HepG2 (cell line): Measurements from ENCODE around the gene TP73. TPM values are rescaled to one million over a fixed set of nuclear protein-coding genes. Genes with fewer than 3 reads are reported as not detected.
A peak's percentile ranks its signal among the peaks of the same experiment; 100 is the strongest.

Experiments used
- ATAC-seq: fragments of 200-7000 bp; cut with Tn5 transposase; 3 replicates; pipeline ENCODE4 v1.9.1; 2020; ENCODE audit warnings: mild to moderate bottlenecking, moderate library complexity
- BruUV-seq: library from RNA; stranded (reverse); fragments of 400-500 nt; replicated peaks from 2 replicates; lab custom pipeline; 2021; lab: Mats Ljungman, UMichigan
- CTCF ChIA-PET: fragments of 300-600 bp; formaldehyde crosslinking; extraction: SDS; loops from one replicate; lab custom pipeline; 2021; ENCODE audit warnings: low total read pairs, inconsistent platforms, low intra/inter-chr PET ratio; lab: Yijun Ruan, JAX
- POLR2A ChIA-PET: fragments of 350-600 bp; sonication (Branson Sonifier 250); formaldehyde crosslinking; loops from one replicate; lab custom pipeline; 2020; ENCODE audit warnings: antibody characterized with exemption, inconsistent platforms; lab: Yijun Ruan, JAX
- DNase-seq: peaks from one replicate; pipeline ENCODE4 v3.0.0-alpha.2; 2015; ENCODE audit warnings: low spot score
- FAIRE-seq: peaks from 3 replicates; lab custom pipeline; 2011; peaks lifted over from hg19 to GRCh38; lab: Jason Lieb, UNC
- H2AFZ ChIP-seq: one replicate; pipeline ENCODE4 v1.6.1; 2011; ENCODE audit warnings: low read length, inconsistent platforms
- H3K27ac ChIP-seq: fragments of 300-600 bp; 3 replicates; pipeline ENCODE4 v1.8.0; 2011; ENCODE audit warnings: mixed run types, mild to moderate bottlenecking, mixed read lengths, low read length, inconsistent platforms; ENCODE audit not compliant: insufficient read depth; ENCODE audit errors: extremely low read length
- H3K27me3 ChIP-seq, 2 experiments: fragments of 200-600 bp in 1 of 2; 2 replicates in 1 of 2; 3 replicates in 1 of 2; pipeline versions ENCODE4 v1.6.0 to v1.8.0; 2011; ENCODE audit warnings: low read length in 2 of 2, mild to moderate bottlenecking in 2 of 2, moderate library complexity in 2 of 2, inconsistent platforms in 1 of 2; ENCODE audit not compliant: insufficient read depth in 2 of 2, control insufficient read depth in 1 of 2
- H3K36me3 ChIP-seq, 2 experiments: fragments of 200-600 bp in 1 of 2; replicated peaks in 1 of 2; 2 replicates in 1 of 2; 3 replicates in 1 of 2; pipeline versions ENCODE4 v1.5.1 to v1.8.0; 2011; ENCODE audit warnings: low read length in 2 of 2, inconsistent platforms in 1 of 2; ENCODE audit not compliant: insufficient read depth in 2 of 2, control insufficient read depth in 1 of 2
- H3K4me1 ChIP-seq: 2 replicates; pipeline ENCODE4 v1.5.1; 2012; ENCODE audit warnings: low read length, inconsistent platforms; ENCODE audit not compliant: insufficient read depth
- H3K4me2 ChIP-seq: 2 replicates; pipeline ENCODE4 v1.6.0; 2011; ENCODE audit warnings: low read depth, low read length, inconsistent platforms
- H3K4me3 ChIP-seq, 3 experiments: fragments of 200-600 bp in 1 of 3; sonication (generic), shearing (Covaris generic) in 1 of 3; replicated peaks in 1 of 3; 2 replicates each; pipeline ENCODE4 v1.5.1; 2011 to 2016; ENCODE audit warnings: low read length in 3 of 3, inconsistent platforms in 2 of 3, low read depth in 2 of 3, mild to moderate bottlenecking in 2 of 3, control low read depth in 1 of 3, mixed read lengths in 1 of 3; ENCODE audit not compliant: insufficient read depth in 1 of 3
- H3K79me2 ChIP-seq: one replicate; pipeline ENCODE4 v1.6.1; 2011; ENCODE audit warnings: low read length, inconsistent platforms; ENCODE audit not compliant: insufficient read depth
- H3K9ac ChIP-seq: 2 replicates; pipeline ENCODE4 v1.6.0; 2011; ENCODE audit warnings: mild to moderate bottlenecking, low read depth, low read length, inconsistent platforms; ENCODE audit not compliant: insufficient read depth
- H3K9me3 ChIP-seq: 2 replicates; pipeline ENCODE4 v1.5.1; 2012; ENCODE audit warnings: mild to moderate bottlenecking, low read length
- H4K20me1 ChIP-seq: 2 replicates; pipeline ENCODE4 v1.6.0; 2011; ENCODE audit warnings: inconsistent platforms, mild to moderate bottlenecking, low read length, moderate library complexity; ENCODE audit not compliant: insufficient read depth
- DBP ChIP-seq: sonication (generic); formaldehyde crosslinking; IDR thresholded peaks from 2 replicates; pipeline ENCODE4 v1.4.0; 2020; ENCODE audit warnings: missing genetic modification reagents; ENCODE audit errors: not compliant biosample characterization
- ELF1 ChIP-seq: sonication (generic); formaldehyde crosslinking; IDR thresholded peaks from 2 replicates; pipeline ENCODE4 v1.4.0; 2020; ENCODE audit warnings: missing genetic modification reagents
- FOXM1 ChIP-seq: sonication (generic); formaldehyde crosslinking; IDR thresholded peaks from 2 replicates; pipeline ENCODE4 v1.5.0; 2020; ENCODE audit warnings: missing genetic modification reagents
- NFE2 ChIP-seq: sonication (generic); formaldehyde crosslinking; IDR thresholded peaks from 2 replicates; pipeline ENCODE4 v1.4.0; 2020; ENCODE audit warnings: missing genetic modification reagents
- NFIB ChIP-seq: sonication (generic); formaldehyde crosslinking; IDR thresholded peaks from 2 replicates; pipeline ENCODE4 v1.9.0; 2021; ENCODE audit warnings: missing genetic modification reagents, mild to moderate bottlenecking, borderline replicate concordance
- NKX3-1 ChIP-seq: sonication (generic); formaldehyde crosslinking; IDR thresholded peaks from 2 replicates; pipeline ENCODE4 v1.5.0; 2020; ENCODE audit warnings: missing genetic modification reagents
- NR0B2 ChIP-seq: sonication (generic); formaldehyde crosslinking; IDR thresholded peaks from 2 replicates; pipeline ENCODE4 v1.4.0; 2020; ENCODE audit warnings: mild to moderate bottlenecking, missing genetic modification reagents
- NR3C1 ChIP-seq: sonication (generic); formaldehyde crosslinking; IDR thresholded peaks from 2 replicates; pipeline ENCODE4 v1.4.0; 2020; ENCODE audit warnings: missing genetic modification reagents
- SALL2 ChIP-seq: sonication (generic); formaldehyde crosslinking; IDR thresholded peaks from 2 replicates; pipeline ENCODE4 v1.8.1; 2023; ENCODE audit warnings: mild to moderate bottlenecking, missing genetic modification reagents, inconsistent platforms
- SKI ChIP-seq: fragments of 450-650 bp; IDR thresholded peaks from one replicate; pipeline ENCODE4 v1.6.1; 2018; ENCODE audit warnings: mild to moderate bottlenecking; ENCODE audit not compliant: partially characterized antibody
- ZFP36L1 ChIP-seq: sonication (generic); formaldehyde crosslinking; IDR thresholded peaks from 2 replicates; pipeline ENCODE4 v1.8.0; 2022; ENCODE audit warnings: mild to moderate bottlenecking, missing genetic modification reagents, moderate library complexity
- ZFY ChIP-seq: sonication (generic); formaldehyde crosslinking; IDR thresholded peaks from 2 replicates; pipeline ENCODE4 v1.4.0; 2020; ENCODE audit warnings: missing genetic modification reagents
- ZMYM4 ChIP-seq: sonication (generic); formaldehyde crosslinking; IDR thresholded peaks from 2 replicates; pipeline ENCODE4 v1.8.1; 2023; ENCODE audit warnings: mild to moderate bottlenecking, missing genetic modification reagents
- ZNF12 ChIP-seq: sonication (generic); formaldehyde crosslinking; IDR thresholded peaks from 2 replicates; pipeline ENCODE4 v1.5.0; 2020; ENCODE audit warnings: missing genetic modification reagents
- ZNF234 ChIP-seq: sonication (generic); formaldehyde crosslinking; conservative IDR thresholded peaks from 2 replicates; pipeline ENCODE4 v1.5.1; 2020; ENCODE audit warnings: mild to moderate bottlenecking, missing genetic modification reagents
- ZNF326 ChIP-seq: sonication (generic); formaldehyde crosslinking; IDR thresholded peaks from 2 replicates; pipeline ENCODE4 v1.4.0; 2020; ENCODE audit warnings: missing genetic modification reagents, borderline replicate concordance
- ZNF337 ChIP-seq: sonication (generic); formaldehyde crosslinking; IDR thresholded peaks from 2 replicates; pipeline ENCODE4 v1.5.1; 2020; ENCODE audit warnings: missing genetic modification reagents, low read depth, mild to moderate bottlenecking, borderline replicate concordance
- WGBS: methylation state at CpG from one replicate; pipeline ENCODE4 v1.1.6; 2017; ENCODE audit warnings: low lambda C conversion rate; 5-methylcytosine and 5-hydroxymethylcytosine counted together
- in situ Hi-C: cut with HindIII; loops from 2 replicates; pipeline ENCODE4 v1.10.0; 2017; ENCODE audit warnings: low pct_unique_long_range_greater_than_20kb; ENCODE audit not compliant: extremely low pct_ligation_motif_present
- intact Hi-C: fragments of 100-400 bp; cut with micrococcal nuclease; formaldehyde crosslinking; loops from one replicate; pipeline ENCODE4 v1.10.0; 2022; ENCODE audit not compliant: unreplicated experiment
- polyA plus RNA-seq, 8 experiments: library from polyadenylated mRNA; depleted of rRNA in 3 of 8; stranded (reverse) in 7 of 8; unstranded in 1 of 8; fragments of >200 nt; fragmentation: Illumina TruSeq in 4 of 8; extraction: Trizol in 4 of 8; gene quantifications; 2 replicates each; pipeline versions ENCODE4 v1.2.1 to v1.2.3, GENCODE V29; 2011 to 2016; ENCODE audit warnings: low read depth in 4 of 8, missing spikeins in 1 of 8, mixed read lengths in 1 of 8; ENCODE audit not compliant: insufficient read depth in 1 of 8
- total RNA-seq, 5 experiments: library from RNA; depleted of rRNA; stranded (reverse); fragments of >200 nt; fragmentation: Illumina TruSeq; extraction: Trizol; gene quantifications; 2 replicates each; pipeline ENCODE4 v1.2.3, GENCODE V29; 2016; ENCODE audit warnings: low read depth in 1 of 5
- TF ChIP-seq, protein P1 (sequence below): sonication (generic); formaldehyde crosslinking; IDR thresholded peaks from 2 replicates; pipeline ENCODE4 v1.8.1; 2022; ENCODE audit warnings: low read depth, mild to moderate bottlenecking, missing genetic modification reagents

Gene TP73
- total and polyA plus RNA-seq, 2 of the 13 experiments (the other 11 are each of a cell fraction or from before 2014, with no cell fraction given): 0.49 to 1.1 TPM

- Histone ChIP-seq H3K4me2 (no peak overlapping the region), H3K9me3 (no peaks in the 10 kb centered on the region), H3K36me3 (no peaks in the 10 kb centered on the region), H3K27me3 (peaks cover 16 to 56% of the 10 kb centered on the region in 2 experiments), H3K79me2 (no peaks in the 10 kb centered on the region), H3K27ac (no peak overlapping the region), H3K9ac (no peak overlapping the region), H2AFZ (no peak overlapping the region), H3K4me3 (no peak overlapping the region), H3K4me1 (peaks cover 40% of the 10 kb centered on the region), H4K20me1 (no peaks in the 10 kb centered on the region)
- DNase-seq (no peak), FAIRE-seq (no peak), ATAC-seq (0 out of 3 replicates have a peak, but pooled peaks have one; percentile 16)
- in situ Hi-C loops: no loop called here
- ChIA-PET POLR2A (no interaction called here), CTCF (interaction anchor here (2.3 kb wide), 3 partner anchors 29 to 127 kb away, joined by 11 to 32 read pairs (median 13); no protein-coding TSS in a partner anchor)
- BruUV-seq: no TSS peak
- whole genome bisulfite sequencing: 36% methylated on average over 7 of the region's 18 CpGs
- intact Hi-C loops: loop anchor here (2.0 to 5.0 kb wide), 2 partner anchors 31 to 126 kb away; no protein-coding TSS in a partner anchor
- TF ChIP-seq ZNF337: no peak
- TF ChIP-seq ZNF234 (CRISPR knock-in tag): no peak
- TF ChIP-seq, protein P1, sequence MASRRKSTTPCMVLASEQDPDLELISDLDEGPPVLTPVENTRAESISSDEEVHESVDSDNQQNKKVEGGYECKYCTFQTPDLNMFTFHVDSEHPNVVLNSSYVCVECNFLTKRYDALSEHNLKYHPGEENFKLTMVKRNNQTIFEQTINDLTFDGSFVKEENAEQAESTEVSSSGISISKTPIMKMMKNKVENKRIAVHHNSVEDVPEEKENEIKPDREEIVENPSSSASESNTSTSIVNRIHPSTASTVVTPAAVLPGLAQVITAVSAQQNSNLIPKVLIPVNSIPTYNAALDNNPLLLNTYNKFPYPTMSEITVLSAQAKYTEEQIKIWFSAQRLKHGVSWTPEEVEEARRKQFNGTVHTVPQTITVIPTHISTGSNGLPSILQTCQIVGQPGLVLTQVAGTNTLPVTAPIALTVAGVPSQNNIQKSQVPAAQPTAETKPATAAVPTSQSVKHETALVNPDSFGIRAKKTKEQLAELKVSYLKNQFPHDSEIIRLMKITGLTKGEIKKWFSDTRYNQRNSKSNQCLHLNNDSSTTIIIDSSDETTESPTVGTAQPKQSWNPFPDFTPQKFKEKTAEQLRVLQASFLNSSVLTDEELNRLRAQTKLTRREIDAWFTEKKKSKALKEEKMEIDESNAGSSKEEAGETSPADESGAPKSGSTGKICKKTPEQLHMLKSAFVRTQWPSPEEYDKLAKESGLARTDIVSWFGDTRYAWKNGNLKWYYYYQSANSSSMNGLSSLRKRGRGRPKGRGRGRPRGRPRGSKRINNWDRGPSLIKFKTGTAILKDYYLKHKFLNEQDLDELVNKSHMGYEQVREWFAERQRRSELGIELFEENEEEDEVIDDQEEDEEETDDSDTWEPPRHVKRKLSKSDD (CRISPR knock-in tag): no peak
- TF ChIP-seq ZFY (CRISPR knock-in tag): no peak
- TF ChIP-seq SALL2 (CRISPR knock-in tag): no peak
- TF ChIP-seq NR0B2: no peak
- TF ChIP-seq NR3C1 (CRISPR knock-in tag): no peak
- no peak for TF ChIP-seq ZMYM4 (CRISPR knock-in tag)
- TF ChIP-seq DBP (CRISPR knock-in tag): no peak
- TF ChIP-seq ZNF12 (CRISPR knock-in tag): no peak
- no peak for TF ChIP-seq SKI
- TF ChIP-seq FOXM1 (CRISPR knock-in tag): no peak
- TF ChIP-seq NFE2: no peak
- TF ChIP-seq ZFP36L1 (CRISPR knock-in tag): no peak
- no peak for TF ChIP-seq NFIB (CRISPR knock-in tag)
- no peak for TF ChIP-seq ZNF326 (CRISPR knock-in tag)
- TF ChIP-seq ELF1: no peak
- TF ChIP-seq NKX3-1: no peak
Observed at GRCh38 chr1:3617806-3618345, 34.4 kb upstream of the TP73 start.
